HuH-7 (cell line): Measurements from ENCODE around the gene USP7.
"Not testable (repeated sequence)": the region's sequence is repeated elsewhere in the genome, so short reads cannot be mapped to it uniquely, and the experiment has no call there.

ENCODE experiments used
- DNase-seq: peaks from one replicate; pipeline ENCODE4 v3.0.0; 2011; ENCODE audit warnings: low spot score

Gene USP7

GRCh38 chr16:8843296-8843695 is 120.4 kb downstream of the USP7 start:
- not testable (repeated sequence) for DNase-seq
